Nephron (organoid): Measurements from ENCODE around the gene ERGIC3.

ENCODE experiments used
- H3K27ac Mint-ChIP-seq, 3 experiments: 2 replicates each; pipeline ENCODE4 v1.8.0; 2020; ENCODE audit warnings: mixed read lengths in 3 of 3, mild to moderate bottlenecking in 2 of 3, moderate library complexity in 1 of 3
- H3K27me3 Mint-ChIP-seq: 2 replicates; pipeline ENCODE4 v1.8.0; 2021; ENCODE audit warnings: low read depth, mild to moderate bottlenecking, moderate library complexity, mixed read lengths
- H3K36me3 Mint-ChIP-seq: 2 replicates; pipeline ENCODE4 v1.8.0; 2020; ENCODE audit warnings: low read depth, mixed read lengths
- H3K4me1 Mint-ChIP-seq: 2 replicates; pipeline ENCODE4 v1.8.0; 2020; ENCODE audit warnings: mixed read lengths
- H3K4me3 Mint-ChIP-seq, 3 experiments: 2 replicates each; pipeline ENCODE4 v1.8.0; 2020; ENCODE audit warnings: mild to moderate bottlenecking in 3 of 3, mixed read lengths in 3 of 3, moderate library complexity in 2 of 3
- H3K9me3 Mint-ChIP-seq: 2 replicates; pipeline ENCODE4 v1.8.0; 2020; ENCODE audit warnings: mixed read lengths
- CTCF ChIP-seq, 3 experiments: fragments of 200-600 bp; sonication (generic); IDR thresholded peaks; one replicate each; pipeline ENCODE4 v1.5.0; 2021; ENCODE audit warnings: antibody characterized with exemption in 3 of 3; ENCODE audit not compliant: unreplicated experiment in 3 of 3

The ERGIC3 gene

GRCh38 chr20:35525639-35526038 is 16.2 kb upstream of the ERGIC3 start:
- H3K9me3 Mint-ChIP-seq = no peaks in the 10 kb centered on the region
- no peak for TF ChIP-seq CTCF (IDR thresholded peaks at IDR 0.05; ENCODE audit: unreplicated experiment in 3 of 3)
- peaks cover 3% of the 10 kb centered on the region for H3K27me3 Mint-ChIP-seq
- no peak overlapping the region for H3K4me3 Mint-ChIP-seq
- H3K27ac Mint-ChIP-seq = no peak overlapping the region
- no peaks in the 10 kb centered on the region for H3K4me1 Mint-ChIP-seq
- no peaks in the 10 kb centered on the region for H3K36me3 Mint-ChIP-seq

- no peaks in the 10 kb centered on the region for H3K36me3 Mint-ChIP-seq
- no peak overlapping the region for H3K4me3 Mint-ChIP-seq
- no peak overlapping the region for H3K27ac Mint-ChIP-seq
- no peak for TF ChIP-seq CTCF (IDR thresholded peaks at IDR 0.05; ENCODE audit: unreplicated experiment in 3 of 3)
- no peaks in the 10 kb centered on the region for H3K9me3 Mint-ChIP-seq
- no peaks in the 10 kb centered on the region for H3K4me1 Mint-ChIP-seq
- peaks cover 3% of the 10 kb centered on the region for H3K27me3 Mint-ChIP-seq
Measured at GRCh38 chr20:35527122-35527769, 14.6 kb upstream of the ERGIC3 start.

- Mint-ChIP-seq H3K4me3 (no peak within 1 kb of the TSS), H3K36me3 (no peaks in the 10 kb centered on the region), H3K27ac (no peak within 1 kb of the TSS), H3K27me3 (no peaks in the 10 kb centered on the region), H3K9me3 (no peaks in the 10 kb centered on the region), H3K4me1 (no peaks in the 10 kb centered on the region)
- TF ChIP-seq CTCF (IDR thresholded peaks at IDR 0.05; ENCODE audit: unreplicated experiment in 3 of 3) = no peak
Measured at GRCh38 chr20:35529552-35529951, 12.3 kb upstream of the ERGIC3 start, which contains the start of gene C20orf173. C20orf173 (minus strand) TSS chr20:35529652; CDS start chr20:35529373, 279 bp downstream.

- Mint-ChIP-seq H3K36me3 (peaks cover 15% of the 10 kb centered on the region), H3K4me1 (peaks cover 18% of the 10 kb centered on the region), H3K27ac (peak overlapping the region in 2 of 3 experiments; percentile 63 to 81), H3K27me3 (no peaks in the 10 kb centered on the region), H3K4me3 (peak overlapping the region; percentile 72 to 83 (median 75)), H3K9me3 (no peaks in the 10 kb centered on the region)
- no peak for TF ChIP-seq CTCF (IDR thresholded peaks at IDR 0.05; ENCODE audit: unreplicated experiment in 3 of 3)
Measured at GRCh38 chr20:35539756-35540212, 2.1 kb upstream of the ERGIC3 start.

- Mint-ChIP-seq H3K4me3 (peak overlapping the region; percentile 91 to 94 (median 91)), H3K27me3 (no peaks in the 10 kb centered on the region), H3K36me3 (peaks cover 15% of the 10 kb centered on the region), H3K27ac (peak overlapping the region; percentile 50 to 94 (median 84)), H3K4me1 (peaks cover 18% of the 10 kb centered on the region), H3K9me3 (no peaks in the 10 kb centered on the region)
- no peak for TF ChIP-seq CTCF (IDR thresholded peaks at IDR 0.05; ENCODE audit: unreplicated experiment in 3 of 3)
Measured at GRCh38 chr20:35541118-35541782, 628 bp upstream of the ERGIC3 start.
